IMR-90 (cell line): ENCODE data around the gene PHIP. TPM values are rescaled to one million over a fixed set of nuclear protein-coding genes. Genes with fewer than 3 reads are reported as not detected.

Experiments used
- ATAC-seq: fragments of 200-7000 bp; cut with Tn5 transposase; 2 replicates; pipeline ENCODE4 v1.9.1; 2020; ENCODE audit warnings: low read depth, mild to moderate bottlenecking, moderate library complexity
- BruUV-seq: library from RNA; stranded (reverse); fragments of 400-500 nt; replicated peaks from 2 replicates; lab custom pipeline; 2021; lab: Mats Ljungman, UMichigan
- CTCF ChIA-PET: fragments of 300-600 bp; formaldehyde crosslinking; extraction: SDS; loops from one replicate; lab custom pipeline; 2021; ENCODE audit warnings: antibody characterized with exemption; lab: Yijun Ruan, JAX
- POLR2A ChIA-PET: fragments of 300-600 bp; sonication (Branson Sonifier 250); formaldehyde crosslinking; loops from one replicate; lab custom pipeline; 2022; ENCODE audit warnings: antibody characterized with exemption; ENCODE audit not compliant: unreplicated experiment; lab: Charles Lee
- DNase-seq: peaks from one replicate; pipeline ENCODE4 v3.0.0; 2013
- H2AFZ ChIP-seq: replicated peaks from 2 replicates; pipeline ENCODE3; 2013; ENCODE audit warnings: low read length, mild to moderate bottlenecking; ENCODE audit not compliant: poor library complexity
- H2AK5ac ChIP-seq: 2 replicates; pipeline ENCODE4 v1.6.1; 2013; ENCODE audit warnings: low read depth, low read length, inconsistent platforms
- H2AK9ac ChIP-seq: replicated peaks from 2 replicates; pipeline ENCODE3; 2013; ENCODE audit warnings: mild to moderate bottlenecking, low read depth, low read length, moderate library complexity; ENCODE audit not compliant: poor library complexity
- H2BK120ac ChIP-seq: 2 replicates; pipeline ENCODE4 v1.6.1; 2013; ENCODE audit warnings: low read depth, low read length, inconsistent platforms
- H2BK15ac ChIP-seq: 3 replicates; pipeline ENCODE4 v1.6.1; 2013; ENCODE audit warnings: low read depth, low read length, inconsistent platforms
- H2BK20ac ChIP-seq: 2 replicates; pipeline ENCODE4 v1.6.1; 2013; ENCODE audit warnings: low read depth, mild to moderate bottlenecking, inconsistent platforms, low read length, moderate library complexity
- H2BK5ac ChIP-seq: 2 replicates; pipeline ENCODE4 v1.6.1; 2013; ENCODE audit warnings: mild to moderate bottlenecking, low read depth, low read length, inconsistent platforms; ENCODE audit not compliant: poor library complexity, severe bottlenecking
- H3K14ac ChIP-seq: replicated peaks from 2 replicates; pipeline ENCODE4 v1.6.1; 2013; ENCODE audit warnings: low read depth, low read length, inconsistent platforms
- H3K18ac ChIP-seq: 2 replicates; pipeline ENCODE4 v1.6.1; 2013; ENCODE audit warnings: low read depth, low read length, control low read depth
- H3K23ac ChIP-seq: 2 replicates; pipeline ENCODE4 v1.6.1; 2013; ENCODE audit warnings: low read depth, low read length, inconsistent platforms
- H3K27ac ChIP-seq: 2 replicates; pipeline ENCODE4 v1.5.1; 2013; ENCODE audit warnings: mild to moderate bottlenecking, control low read depth, low read length; ENCODE audit not compliant: insufficient read depth
- H3K27me3 ChIP-seq: 2 replicates; pipeline ENCODE4 v1.6.1; 2013; ENCODE audit warnings: low read length; ENCODE audit not compliant: control insufficient read depth, insufficient read depth
- H3K36me3 ChIP-seq: 2 replicates; pipeline ENCODE4 v1.6.1; 2013; ENCODE audit warnings: low read length, mixed read lengths; ENCODE audit not compliant: control insufficient read depth, insufficient read depth
- H3K4ac ChIP-seq: 2 replicates; pipeline ENCODE4 v1.6.1; 2013; ENCODE audit warnings: low read depth, low read length, inconsistent platforms
- H3K4me1 ChIP-seq: 2 replicates; pipeline ENCODE4 v1.6.1; 2013; ENCODE audit warnings: low read length, mixed read lengths; ENCODE audit not compliant: control insufficient read depth, insufficient read depth
- H3K4me2 ChIP-seq: 2 replicates; pipeline ENCODE4 v1.6.1; 2013; ENCODE audit warnings: low read depth, mild to moderate bottlenecking, control low read depth, low read length, moderate library complexity
- H3K4me3 ChIP-seq: 2 replicates; pipeline ENCODE4 v1.5.1; 2013; ENCODE audit warnings: low read depth, mild to moderate bottlenecking, control low read depth, low read length, moderate library complexity; ENCODE audit not compliant: insufficient read depth
- H3K56ac ChIP-seq: 2 replicates; pipeline ENCODE4 v1.6.1; 2013; ENCODE audit warnings: low read length, inconsistent platforms; ENCODE audit not compliant: insufficient read depth; ENCODE audit errors: extremely low read depth
- H3K79me1 ChIP-seq, 2 experiments: 2 replicates each; pipeline ENCODE4 v1.6.1; 2013; ENCODE audit warnings: low read length in 2 of 2, inconsistent platforms in 1 of 2, low read depth in 1 of 2
- H3K9ac ChIP-seq: 2 replicates; pipeline ENCODE4 v1.6.1; 2013; ENCODE audit warnings: low read depth, low read length, control low read depth
- H3K9me1 ChIP-seq: 2 replicates; pipeline ENCODE4 v1.6.1; 2013; ENCODE audit warnings: low read length, inconsistent platforms; ENCODE audit not compliant: insufficient read depth
- H3K9me3 ChIP-seq: 2 replicates; pipeline ENCODE4 v1.6.1; 2013; ENCODE audit warnings: low read length; ENCODE audit not compliant: control insufficient read depth, insufficient read depth
- H4K20me1 ChIP-seq: 2 replicates; pipeline ENCODE4 v1.6.1; 2013; ENCODE audit warnings: low read length, inconsistent platforms; ENCODE audit not compliant: insufficient read depth
- H4K5ac ChIP-seq: 2 replicates; pipeline ENCODE4 v1.6.1; 2013; ENCODE audit warnings: mild to moderate bottlenecking, low read depth, low read length, control low read depth
- H4K8ac ChIP-seq, 2 experiments: 2 replicates each; pipeline ENCODE4 v1.6.1; 2013; ENCODE audit warnings: low read depth in 2 of 2, low read length in 2 of 2, control low read depth in 1 of 2, inconsistent platforms in 1 of 2
- H4K91ac ChIP-seq: 2 replicates; pipeline ENCODE4 v1.6.1; 2013; ENCODE audit warnings: low read depth, low read length, inconsistent platforms; ENCODE audit not compliant: insufficient read depth
- MAFK ChIP-seq: IDR thresholded peaks from 2 replicates; pipeline ENCODE4 v1.6.1; 2012; ENCODE audit warnings: low read depth, low read length, improper control_type of control experiment
- POLR2A ChIP-seq: IDR thresholded peaks from 2 replicates; pipeline ENCODE4 v1.6.1; 2012; ENCODE audit warnings: mild to moderate bottlenecking, low read depth, low read length
- USF2 ChIP-seq: fragments of 150-350 bp; IDR thresholded peaks from 2 replicates; pipeline ENCODE4 v1.6.1; 2017; ENCODE audit warnings: mild to moderate bottlenecking, antibody characterized with exemption, low read length, low read depth
- WGBS, 2 experiments: methylation state at CpG; one replicate each; pipeline versions ENCODE4 v1.1.5 to v1.1.7; 2013; ENCODE audit warnings: missing lambda C conversion rate in 2 of 2; ENCODE audit not compliant: insufficient read length in 1 of 2; ENCODE audit errors: extremely low coverage in 2 of 2; 5-methylcytosine and 5-hydroxymethylcytosine counted together
- dilution Hi-C: fragments of 300-500 bp; cut with HindIII; formaldehyde crosslinking; loops from one replicate; pipeline ENCODE4 v1.14.3; 2018; ENCODE audit warnings: low sequenced_read_pairs; ENCODE audit not compliant: unreplicated experiment
- in situ Hi-C: fragments of 300-500 bp; cut with MboI; formaldehyde crosslinking; loops from 3 replicates; pipeline ENCODE4 v1.14.3; 2019; ENCODE audit warnings: low sequenced_read_pairs, inconsistent platforms, mixed read lengths
- intact Hi-C: fragments of 100-400 bp; cut with micrococcal nuclease; formaldehyde crosslinking; loops from 2 replicates; pipeline ENCODE4 v1.10.0; 2022
- polyA plus RNA-seq, 3 experiments: library from polyadenylated mRNA; depleted of rRNA; stranded (reverse); fragments of >200 nt; gene quantifications; 2 replicates each; pipeline ENCODE4 v1.2.3, GENCODE V29; 2012; ENCODE audit warnings: low replicate concordance in 1 of 3
- total RNA-seq: library from RNA; depleted of rRNA; stranded (reverse); fragments of >200 nt; gene quantifications from 2 replicates; pipeline ENCODE4 v1.2.3, GENCODE V29; 2012

PHIP gene
- total and polyA plus RNA-seq, 2 of the 4 experiments (the other 2 are of a cell fraction), result 3.4 to 20.4 TPM

GRCh38 chr6:79082304-79082703 is 4.2 kb upstream of the PHIP start:
- POLR2A ChIA-PET, result no interaction called here
- in situ Hi-C loops, result loop anchor here (10.0 kb wide), 1 partner anchor 142 kb away; no protein-coding TSS in a partner anchor
- H3K27ac ChIP-seq, result no peak overlapping the region

More at GRCh38 chr6:79082304-79082703, 4.2 kb upstream of the PHIP start:
- Histone ChIP-seq H4K5ac (no peak overlapping the region), H2AK5ac (no peak overlapping the region), H4K8ac (no peak overlapping the region), H2BK15ac (no peak overlapping the region), H3K9ac (no peak overlapping the region), H3K23ac (no peak overlapping the region), H3K4ac (no peak overlapping the region), H3K14ac (no peak overlapping the region), H3K4me2 (no peak overlapping the region), H3K36me3 (no peaks in the 10 kb centered on the region), H3K9me3 (no peaks in the 10 kb centered on the region), H2BK20ac (no peak overlapping the region), H3K9me1 (no peaks in the 10 kb centered on the region), H2AK9ac (no peak overlapping the region), H3K79me1 (no peaks in the 10 kb centered on the region), H3K18ac (no peak overlapping the region), H2AFZ (no peak overlapping the region), H2BK5ac (no peak overlapping the region), H3K4me3 (no peak overlapping the region), H3K27me3 (no peaks in the 10 kb centered on the region), H4K20me1 (no peaks in the 10 kb centered on the region), H4K91ac (no peak overlapping the region), H3K4me1 (no peaks in the 10 kb centered on the region), H2BK120ac (no peak overlapping the region), H3K56ac (no peak overlapping the region)
- dilution Hi-C loops, result no loop called here
- no TSS peak for BruUV-seq
- intact Hi-C loops, result no loop called here
- no peak for TF ChIP-seq POLR2A
- no peak for TF ChIP-seq USF2
- no peak for TF ChIP-seq MAFK
- no CpG with 5 or more reads among the region's 1 CpG for WGBS, 2 experiments
- ATAC-seq, result no peak
- CTCF ChIA-PET, result interaction anchor here (0.7 kb wide), 1 partner anchor 677 kb away, joined by 3 read pairs; no protein-coding TSS in a partner anchor
- no peak for DNase-seq
